HepG2 (cell line): ENCODE measurements around the gene AARS1. TPM values are rescaled to one million over a fixed set of nuclear protein-coding genes. Genes with fewer than 3 reads are reported as not detected.

Experiments
- AGO1 ChIP-seq: fragments of 200-400 bp; formaldehyde crosslinking; IDR thresholded peaks from 2 replicates; pipeline ENCODE4 v1.6.1; 2017; ENCODE audit warnings: mild to moderate bottlenecking, low read depth, low read length, moderate library complexity; ENCODE audit not compliant: poor library complexity, severe bottlenecking
- ATF4 ChIP-seq, 2 experiments: fragments of 450-650 bp in 1 of 2; sonication (generic) in 1 of 2; formaldehyde crosslinking; IDR thresholded peaks; 2 replicates each; pipeline versions ENCODE4 v1.5.0 to v1.8.0; 2020 to 2022; ENCODE audit warnings: mild to moderate bottlenecking in 1 of 2, missing genetic modification reagents in 1 of 2
- GPBP1L1 ChIP-seq: sonication (generic); formaldehyde crosslinking; IDR thresholded peaks from 2 replicates; pipeline ENCODE4 v1.5.0; 2020; ENCODE audit warnings: mild to moderate bottlenecking, missing genetic modification reagents
- KLF11 ChIP-seq: IDR thresholded peaks from 2 replicates; pipeline ENCODE4 v1.6.1; 2016; ENCODE audit warnings: missing compliant biosample characterization
- MEIS2 ChIP-seq: sonication (generic); formaldehyde crosslinking; IDR thresholded peaks from 2 replicates; pipeline ENCODE4 v1.9.0; 2021; ENCODE audit warnings: mild to moderate bottlenecking, missing genetic modification reagents
- MIER2 ChIP-seq: IDR thresholded peaks from 2 replicates; pipeline ENCODE4 v1.6.1; 2016; ENCODE audit warnings: missing biosample characterization, missing genetic modification reagents
- PCBP2 ChIP-seq: fragments of 200-400 bp; formaldehyde crosslinking; optimal IDR thresholded peaks from 2 replicates; pipeline ENCODE3; 2018; ENCODE audit warnings: low read length, low read depth; ENCODE audit not compliant: poor library complexity, severe bottlenecking
- PHB2 ChIP-seq: fragments of 450-650 bp; IDR thresholded peaks from 2 replicates; pipeline ENCODE4 v1.6.1; 2018; ENCODE audit not compliant: partially characterized antibody
- POGZ ChIP-seq: sonication (generic); formaldehyde crosslinking; IDR thresholded peaks from 2 replicates; pipeline ENCODE4 v1.4.0; 2020; ENCODE audit warnings: mild to moderate bottlenecking, missing genetic modification reagents
- RBM22 ChIP-seq: fragments of 200-400 bp; formaldehyde crosslinking; optimal IDR thresholded peaks from 2 replicates; pipeline ENCODE3; 2017; ENCODE audit warnings: mild to moderate bottlenecking, low read length, moderate library complexity
- RORA ChIP-seq: sonication (generic); formaldehyde crosslinking; IDR thresholded peaks from 2 replicates; pipeline ENCODE4 v1.5.0; 2020; ENCODE audit warnings: mild to moderate bottlenecking, missing genetic modification reagents, moderate library complexity
- THRA ChIP-seq: sonication (generic); formaldehyde crosslinking; IDR thresholded peaks from 2 replicates; pipeline ENCODE4 v1.4.0; 2020; ENCODE audit warnings: missing genetic modification reagents, borderline replicate concordance
- TMF1 ChIP-seq: sonication (generic); formaldehyde crosslinking; IDR thresholded peaks from 2 replicates; pipeline ENCODE4 v1.8.1; 2022; ENCODE audit warnings: low read depth, missing genetic modification reagents
- ZBTB33 ChIP-seq: sonication (generic); formaldehyde crosslinking; IDR thresholded peaks from 2 replicates; pipeline ENCODE4 v1.4.0; 2020; ENCODE audit warnings: missing genetic modification reagents
- ZFP62 ChIP-seq: sonication (generic); formaldehyde crosslinking; IDR thresholded peaks from 2 replicates; pipeline ENCODE4 v1.4.0; 2020; ENCODE audit warnings: missing genetic modification reagents
- ZNF138 ChIP-seq: sonication (generic); formaldehyde crosslinking; IDR thresholded peaks from 2 replicates; pipeline ENCODE4 v1.5.0; 2020; ENCODE audit warnings: mild to moderate bottlenecking, low read depth, missing genetic modification reagents
- ZNF20 ChIP-seq: sonication (generic); formaldehyde crosslinking; IDR thresholded peaks from 2 replicates; pipeline ENCODE4 v1.4.0; 2020; ENCODE audit warnings: mild to moderate bottlenecking, moderate library complexity, missing genetic modification reagents
- ZNF3 ChIP-seq: IDR thresholded peaks from 2 replicates; pipeline ENCODE4 v1.7.0; 2017; ENCODE audit warnings: inconsistent platforms
- ZNF329 ChIP-seq: sonication (generic); formaldehyde crosslinking; IDR thresholded peaks from 2 replicates; pipeline ENCODE4 v1.9.0; 2021; ENCODE audit warnings: low read depth, mild to moderate bottlenecking, missing genetic modification reagents
- ZNF567 ChIP-seq: sonication (generic); formaldehyde crosslinking; IDR thresholded peaks from 2 replicates; pipeline ENCODE4 v1.8.1; 2023; ENCODE audit warnings: mild to moderate bottlenecking, missing genetic modification reagents, borderline replicate concordance
- ZNF761 ChIP-seq: sonication (generic); formaldehyde crosslinking; conservative IDR thresholded peaks from 2 replicates; pipeline ENCODE4 v1.4.0; 2020; ENCODE audit warnings: mild to moderate bottlenecking, missing genetic modification reagents
- polyA plus RNA-seq, 8 experiments: library from polyadenylated mRNA; depleted of rRNA in 3 of 8; stranded (reverse) in 7 of 8; unstranded in 1 of 8; fragments of >200 nt; fragmentation: Illumina TruSeq in 4 of 8; extraction: Trizol in 4 of 8; gene quantifications; 2 replicates each; pipeline versions ENCODE4 v1.2.1 to v1.2.3, GENCODE V29; 2011 to 2016; ENCODE audit warnings: low read depth in 4 of 8, missing spikeins in 1 of 8, mixed read lengths in 1 of 8; ENCODE audit not compliant: insufficient read depth in 1 of 8
- total RNA-seq, 5 experiments: library from RNA; depleted of rRNA; stranded (reverse); fragments of >200 nt; fragmentation: Illumina TruSeq; extraction: Trizol; gene quantifications; 2 replicates each; pipeline ENCODE4 v1.2.3, GENCODE V29; 2016; ENCODE audit warnings: low read depth in 1 of 5
- TF ChIP-seq, protein P1 (sequence below): conservative IDR thresholded peaks from 2 replicates; pipeline ENCODE4 v1.6.1; 2018; ENCODE audit warnings: missing genetic modification reagents

The AARS1 gene
- total and polyA plus RNA-seq, 2 of the 13 experiments (the other 11 are each of a cell fraction or from before 2014, with no cell fraction given), result 107 to 132 TPM

DNA sequence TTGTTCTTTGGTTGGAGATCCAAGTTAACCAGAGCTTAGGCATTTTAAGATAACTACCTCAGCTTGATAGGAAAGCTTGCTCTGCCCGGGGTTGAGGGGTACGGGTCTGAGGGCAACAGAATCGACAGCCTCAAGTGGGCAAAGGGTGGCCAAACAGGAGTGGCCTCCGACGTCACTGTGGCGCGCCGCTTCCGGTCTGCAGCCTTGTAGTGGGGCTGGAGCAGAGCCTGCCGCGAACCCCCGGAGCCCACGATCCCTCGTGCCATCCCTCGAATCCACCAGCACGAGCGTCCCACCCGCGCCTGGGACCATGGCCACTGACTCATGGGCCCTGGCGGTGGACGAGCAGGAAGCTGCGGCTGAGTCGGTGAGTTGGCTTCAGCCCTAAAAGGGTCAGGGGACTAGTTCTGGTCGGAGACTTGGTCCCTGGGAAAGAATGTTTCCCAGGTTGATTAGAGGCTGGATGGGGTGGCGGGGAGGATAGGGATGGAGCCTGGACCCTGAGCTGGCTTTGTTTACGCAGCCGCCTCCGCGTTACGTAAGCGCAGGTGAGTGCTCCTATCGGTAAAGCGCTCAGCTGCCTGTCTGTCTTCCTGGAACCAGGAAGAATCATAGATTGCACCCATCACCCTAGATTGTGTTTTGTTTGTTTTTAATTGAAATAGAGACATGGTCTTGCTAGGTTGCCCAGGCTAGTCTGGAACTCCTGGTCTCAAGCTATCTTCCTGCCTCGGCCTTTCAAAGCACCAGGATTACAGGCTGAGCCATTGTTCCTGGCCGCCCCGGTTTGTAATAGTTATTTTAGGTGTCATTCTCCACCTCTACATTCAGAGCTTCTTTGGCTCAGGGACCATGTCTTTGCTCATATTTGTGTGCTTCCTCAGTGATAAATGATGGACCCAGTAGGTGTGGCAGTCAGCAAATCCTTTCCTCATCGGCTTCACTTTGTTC lies 10.0 kb upstream of the AARS1 start, which contains the start of gene DDX19B (continued):
- TF ChIP-seq ZNF138 (CRISPR knock-in tag), result peak; percentile 98
- 0 out of 2 replicates have a peak, but pooled peaks have one; percentile 19 for TF ChIP-seq MEIS2 (CRISPR knock-in tag)
- TF ChIP-seq ZNF20 (CRISPR knock-in tag), result peak; percentile 83; the same call in 1 of the 2 replicates
- TF ChIP-seq ZNF761 (CRISPR knock-in tag), result 0 out of 2 replicates have a peak, but pooled peaks have one; percentile 37
- peak; percentile 67; the same call in 1 of the 2 replicates for TF ChIP-seq ZNF329 (CRISPR knock-in tag)
- TF ChIP-seq RORA, result no peak
- TF ChIP-seq MIER2 (CRISPR knock-in tag), result peak; percentile 34; the same call in 1 of the 2 replicates
- TF ChIP-seq ZNF567 (CRISPR knock-in tag), result peak; percentile 96; the same call in 1 of the 2 replicates
- no peak for TF ChIP-seq PCBP2
- TF ChIP-seq ZNF3 (CRISPR knock-in tag), result 0 out of 2 replicates have a peak, but pooled peaks have one; percentile 40
- TF ChIP-seq ATF4 (CRISPR knock-in tag; IDR thresholded peaks at IDR 0.05), result peak in 1 of 2 experiments; percentile 77; a peak in 2 of 4 replicates
- TF ChIP-seq ZFP62, result no peak
- peak; percentile 84 for TF ChIP-seq POGZ (CRISPR knock-in tag)
- TF ChIP-seq AGO1, result peak; percentile 79
- TF ChIP-seq RBM22, result no peak
- peak; percentile 91 for TF ChIP-seq TMF1
- no peak for TF ChIP-seq ZBTB33
- no peak for TF ChIP-seq PHB2
- TF ChIP-seq GPBP1L1 (CRISPR knock-in tag), result no peak
- TF ChIP-seq, protein P1, sequence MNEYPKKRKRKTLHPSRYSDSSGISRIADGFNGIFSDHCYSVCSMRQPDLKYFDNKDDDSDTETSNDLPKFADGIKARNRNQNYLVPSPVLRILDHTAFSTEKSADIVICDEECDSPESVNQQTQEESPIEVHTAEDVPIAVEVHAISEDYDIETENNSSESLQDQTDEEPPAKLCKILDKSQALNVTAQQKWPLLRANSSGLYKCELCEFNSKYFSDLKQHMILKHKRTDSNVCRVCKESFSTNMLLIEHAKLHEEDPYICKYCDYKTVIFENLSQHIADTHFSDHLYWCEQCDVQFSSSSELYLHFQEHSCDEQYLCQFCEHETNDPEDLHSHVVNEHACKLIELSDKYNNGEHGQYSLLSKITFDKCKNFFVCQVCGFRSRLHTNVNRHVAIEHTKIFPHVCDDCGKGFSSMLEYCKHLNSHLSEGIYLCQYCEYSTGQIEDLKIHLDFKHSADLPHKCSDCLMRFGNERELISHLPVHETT (CRISPR knock-in tag), result peak; percentile 61; the same call in 1 of the 2 replicates
- TF ChIP-seq KLF11 (CRISPR knock-in tag), result peak; percentile 17; the same call in 1 of the 2 replicates
- TF ChIP-seq THRA (CRISPR knock-in tag), result no peak
